ENCODE measurements around the gene NEURL1B. TPM values are rescaled to one million over a fixed set of nuclear protein-coding genes. Genes with fewer than 3 reads are reported as not detected.

NEURL1B gene
- total RNA-seq, 1 donor from 2014 or later = 131 TPM

DNA sequence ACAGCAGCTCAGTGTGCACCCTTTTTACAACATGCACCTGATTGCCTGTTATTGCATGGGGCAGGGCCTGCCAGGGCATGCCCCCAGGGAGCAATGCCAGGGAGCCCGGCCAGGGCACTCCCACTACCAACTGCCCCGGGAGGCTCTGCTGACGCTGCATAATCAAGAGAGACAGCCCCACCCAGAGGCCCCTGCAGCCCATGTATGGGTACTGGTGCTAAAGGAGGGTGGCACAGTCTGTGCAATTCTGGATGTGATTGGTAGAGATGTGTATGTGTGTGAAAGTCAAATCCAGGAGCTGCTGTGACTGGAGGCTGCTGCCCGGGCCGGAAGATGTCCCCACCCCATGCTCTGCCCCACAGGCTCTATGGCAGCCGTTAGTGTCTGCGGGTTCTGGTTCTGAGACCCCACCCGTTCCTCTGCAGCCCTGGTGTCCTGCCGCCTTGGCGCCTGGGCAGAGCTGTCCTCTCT lies 3.9 kb upstream of the NEURL1B start:
- H3K36me3 ChIP-seq = no peaks in the 10 kb centered on the region
- no peaks in the 10 kb centered on the region for H3K27me3 ChIP-seq
- H3K4me1 ChIP-seq = peaks cover 4 to 13% of the 10 kb centered on the region in 2 donors
- H3K9me3 ChIP-seq = no peaks in the 10 kb centered on the region
- intact Hi-C loops (cut with DNase I) = no loop called here
- no peak overlapping the region for H3K4me3 ChIP-seq
- DNase-seq (ENCODE audit: low spot score in 2 of 2) = no peak
- TF ChIP-seq, protein P1, sequence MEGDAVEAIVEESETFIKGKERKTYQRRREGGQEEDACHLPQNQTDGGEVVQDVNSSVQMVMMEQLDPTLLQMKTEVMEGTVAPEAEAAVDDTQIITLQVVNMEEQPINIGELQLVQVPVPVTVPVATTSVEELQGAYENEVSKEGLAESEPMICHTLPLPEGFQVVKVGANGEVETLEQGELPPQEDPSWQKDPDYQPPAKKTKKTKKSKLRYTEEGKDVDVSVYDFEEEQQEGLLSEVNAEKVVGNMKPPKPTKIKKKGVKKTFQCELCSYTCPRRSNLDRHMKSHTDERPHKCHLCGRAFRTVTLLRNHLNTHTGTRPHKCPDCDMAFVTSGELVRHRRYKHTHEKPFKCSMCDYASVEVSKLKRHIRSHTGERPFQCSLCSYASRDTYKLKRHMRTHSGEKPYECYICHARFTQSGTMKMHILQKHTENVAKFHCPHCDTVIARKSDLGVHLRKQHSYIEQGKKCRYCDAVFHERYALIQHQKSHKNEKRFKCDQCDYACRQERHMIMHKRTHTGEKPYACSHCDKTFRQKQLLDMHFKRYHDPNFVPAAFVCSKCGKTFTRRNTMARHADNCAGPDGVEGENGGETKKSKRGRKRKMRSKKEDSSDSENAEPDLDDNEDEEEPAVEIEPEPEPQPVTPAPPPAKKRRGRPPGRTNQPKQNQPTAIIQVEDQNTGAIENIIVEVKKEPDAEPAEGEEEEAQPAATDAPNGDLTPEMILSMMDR (IDR thresholded peaks at IDR 0.05) = no peak
- H3K27ac ChIP-seq = no peak overlapping the region

DNA sequence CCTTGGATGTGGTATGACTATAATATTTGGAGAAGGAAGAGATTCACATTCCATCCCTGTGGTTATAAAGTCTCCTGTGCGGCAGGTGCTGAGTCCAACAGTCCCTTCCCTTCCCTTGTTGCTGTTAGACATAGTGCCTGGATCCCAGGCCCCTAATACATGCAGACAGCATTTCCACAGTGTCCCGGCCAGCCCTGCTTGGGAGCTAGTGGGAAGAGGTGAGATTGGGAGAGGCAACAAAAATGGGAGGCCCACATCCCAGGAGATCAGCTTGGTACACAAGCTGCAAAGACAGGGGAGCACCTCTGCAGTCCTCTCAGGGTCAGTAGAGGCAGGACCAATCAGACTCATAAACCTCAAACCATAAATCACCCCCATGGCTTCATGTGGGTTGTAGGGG lies 3.3 kb upstream of the NEURL1B start:
- DNase-seq (ENCODE audit: low spot score in 2 of 2) = no peak

DNA sequence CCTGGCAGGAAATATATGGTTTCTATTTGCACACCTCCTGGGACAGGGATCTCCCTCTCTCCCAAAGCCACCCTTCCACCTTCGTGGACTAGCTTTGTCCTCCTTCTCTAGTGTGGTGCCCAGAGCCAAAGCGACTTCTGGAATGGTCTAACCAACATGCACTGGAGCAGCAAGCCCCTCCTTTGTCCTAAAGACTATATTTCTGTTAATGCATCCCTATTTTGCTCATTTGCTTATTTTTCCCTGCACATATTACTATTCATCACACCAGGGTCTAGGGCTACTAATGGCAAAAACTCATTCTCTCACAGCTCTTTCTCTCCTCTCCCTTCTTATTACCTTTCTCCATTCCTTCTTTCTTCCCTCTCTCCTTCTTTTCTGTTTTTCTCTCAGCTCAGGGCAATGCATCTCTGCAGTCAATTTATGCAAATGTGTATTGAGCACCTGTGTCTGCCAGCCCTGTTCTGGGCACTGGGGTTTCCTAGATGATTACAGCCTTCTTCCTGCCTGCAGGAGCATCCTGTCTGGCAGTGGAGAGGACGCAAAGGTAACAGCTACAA lies 2.8 kb upstream of the NEURL1B start:
- H3K4me1 ChIP-seq = peaks cover 4 to 13% of the 10 kb centered on the region in 2 donors
- TF ChIP-seq, protein P1 (IDR thresholded peaks at IDR 0.05) = no peak
- no peak for DNase-seq (ENCODE audit: low spot score in 2 of 2)
- no peaks in the 10 kb centered on the region for H3K9me3 ChIP-seq
- H3K27me3 ChIP-seq = no peaks in the 10 kb centered on the region
- H3K27ac ChIP-seq = no peak overlapping the region
- intact Hi-C loops (cut with DNase I) = no loop called here
- no peak overlapping the region for H3K4me3 ChIP-seq
- no peaks in the 10 kb centered on the region for H3K36me3 ChIP-seq

More for the DNA sequence above, 3.3 kb upstream of the NEURL1B start:
- TF ChIP-seq, protein P1 (IDR thresholded peaks at IDR 0.05) = no peak
- H3K36me3 ChIP-seq = no peaks in the 10 kb centered on the region
- peaks cover 4 to 13% of the 10 kb centered on the region in 2 donors for H3K4me1 ChIP-seq
- intact Hi-C loops (cut with DNase I) = no loop called here
- H3K27me3 ChIP-seq = no peaks in the 10 kb centered on the region
- no peak overlapping the region for H3K4me3 ChIP-seq
- no peaks in the 10 kb centered on the region for H3K9me3 ChIP-seq
- no peak overlapping the region for H3K27ac ChIP-seq

DNA sequence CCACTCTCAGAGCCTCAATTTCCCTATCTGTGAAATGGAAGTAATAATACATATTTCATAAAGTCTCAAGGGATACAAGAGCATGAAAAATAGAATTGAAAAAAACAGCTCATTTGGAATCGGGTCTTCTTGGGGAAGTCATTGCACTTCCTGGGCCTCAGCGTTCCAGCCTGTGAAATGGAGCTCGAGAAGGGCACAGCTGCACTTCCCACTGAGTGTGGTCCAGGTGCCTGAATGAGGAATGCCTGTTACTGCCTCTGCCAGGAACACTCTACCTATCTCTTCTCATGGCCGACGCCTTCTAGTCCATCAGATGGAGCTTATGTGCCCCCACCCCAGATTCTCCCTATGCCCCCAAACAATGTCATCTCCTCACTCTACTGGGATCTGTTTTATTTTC lies 924 bp upstream of the NEURL1B start:
- H3K27me3 ChIP-seq = no peaks in the 10 kb centered on the region
- intact Hi-C loops (cut with DNase I) = loop anchor here (10.0 kb wide), 1 partner anchor 55 kb away; no protein-coding TSS in a partner anchor
- H3K27ac ChIP-seq = no peak overlapping the region
- H3K9me3 ChIP-seq = no peaks in the 10 kb centered on the region
- no peak for DNase-seq (ENCODE audit: low spot score in 2 of 2)
- H3K4me3 ChIP-seq = peak overlapping the region in 1 of 2 donors; percentile 77
- TF ChIP-seq, protein P1 (IDR thresholded peaks at IDR 0.05) = no peak
- H3K4me1 ChIP-seq = peaks cover 4 to 13% of the 10 kb centered on the region in 2 donors
- no peaks in the 10 kb centered on the region for H3K36me3 ChIP-seq

DNA sequence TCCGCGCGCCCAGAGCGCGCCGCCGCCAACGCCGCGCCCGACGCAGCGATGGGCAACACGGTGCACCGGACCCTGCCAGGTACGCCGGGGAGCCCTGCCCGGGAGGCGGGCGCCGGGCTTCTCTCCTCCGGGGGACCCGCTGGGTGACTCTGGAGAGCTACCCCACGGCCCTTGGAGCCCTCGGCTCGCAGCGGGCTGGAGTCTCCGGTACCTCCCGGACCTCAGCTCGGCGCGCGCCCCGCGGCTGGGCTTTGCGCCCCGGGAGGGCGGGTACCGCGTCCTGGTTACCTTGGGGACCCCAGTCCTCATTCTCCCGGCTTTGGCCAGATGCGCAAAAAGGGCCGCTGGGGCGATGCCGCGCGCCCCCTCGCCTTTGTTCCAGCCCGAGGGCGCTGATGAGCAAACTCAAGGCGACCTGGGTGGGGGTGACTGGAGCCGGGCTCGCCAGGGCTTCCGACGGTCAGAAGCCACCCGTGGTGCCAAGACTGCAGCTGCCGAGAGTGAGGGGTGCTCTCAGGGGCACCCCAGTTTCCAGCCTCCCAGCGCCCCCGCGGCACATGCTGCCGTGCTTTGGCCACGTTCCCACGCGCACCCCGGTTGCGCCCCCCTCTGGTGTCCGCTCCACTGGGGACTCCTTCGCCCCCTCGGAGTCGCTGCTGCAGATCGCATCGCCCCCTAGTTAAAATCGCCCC lies 442 bp downstream of the NEURL1B start:
- H3K27ac ChIP-seq = peak overlapping the region; percentile 41 to 73
- H3K36me3 ChIP-seq = no peaks in the 10 kb centered on the region
- H3K9me3 ChIP-seq = no peaks in the 10 kb centered on the region
- no peaks in the 10 kb centered on the region for H3K27me3 ChIP-seq
- H3K4me1 ChIP-seq = peaks cover 4 to 13% of the 10 kb centered on the region in 2 donors
- no peak for DNase-seq (ENCODE audit: low spot score in 2 of 2)
- peak overlapping the region; percentile 75 to 77 for H3K4me3 ChIP-seq
- TF ChIP-seq, protein P1 (IDR thresholded peaks at IDR 0.05) = no peak
- intact Hi-C loops (cut with DNase I) = loop anchor here (10.0 kb wide), 1 partner anchor 53 kb away; no protein-coding TSS in a partner anchor

All from ascending aorta (tissue), 2 donors.